ENCODE measurements around the gene FBXW12. TPM values are rescaled to one million over a fixed set of nuclear protein-coding genes. Genes with fewer than 3 reads are reported as not detected.
"Not testable (repeated sequence)": the region's sequence is repeated elsewhere in the genome, so short reads cannot be mapped to it uniquely, and the experiment has no call there.

The FBXW12 gene
- total and polyA plus RNA-seq, 2 experiments from 2014 or later = not detected

DNA sequence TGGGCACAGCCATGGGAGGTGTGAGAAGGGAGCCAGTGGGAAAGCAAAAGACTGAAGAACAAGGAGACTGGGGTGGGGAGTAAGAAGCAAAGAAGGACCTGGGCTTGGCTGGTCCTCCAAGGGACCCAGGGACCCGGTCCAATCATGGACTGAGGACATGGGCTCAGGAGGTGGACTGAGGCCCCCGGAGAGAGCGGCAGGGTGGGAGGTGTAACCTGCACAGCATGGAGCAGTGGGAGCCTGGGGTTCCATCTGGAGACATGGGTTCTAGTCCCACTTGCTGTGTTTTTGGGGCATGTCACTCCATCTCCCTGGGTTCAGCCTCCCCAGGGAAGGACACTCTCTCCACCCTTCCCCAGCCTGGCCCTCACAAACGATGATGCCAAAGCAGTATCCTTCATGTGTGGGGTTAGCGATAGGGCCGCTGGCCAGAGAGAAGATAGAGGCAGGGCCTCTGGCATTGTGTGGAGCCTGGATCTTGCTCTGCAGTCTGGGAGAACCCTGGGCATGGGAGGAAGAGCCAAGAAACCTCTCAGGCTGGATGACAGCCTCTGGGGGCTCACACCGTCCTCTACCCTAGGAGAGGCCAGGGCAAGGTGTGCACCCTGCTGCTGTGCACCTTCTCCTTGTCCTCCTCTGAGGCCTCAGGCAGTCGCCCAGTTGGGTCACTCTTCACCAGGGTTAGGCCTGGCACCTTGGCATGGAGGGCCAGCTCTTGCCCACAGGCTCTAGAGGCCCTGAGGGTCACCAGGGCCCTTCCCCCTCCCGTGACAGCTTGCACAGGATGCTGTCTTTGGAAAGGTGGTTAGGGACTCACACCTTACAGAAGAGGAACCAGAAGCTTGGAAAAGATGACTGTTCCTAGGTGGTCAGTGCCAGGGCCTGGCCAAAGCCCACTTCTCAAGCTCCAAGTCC, 26.0 kb downstream of the FBXW12 start:
- no peaks in the 10 kb centered on the region for H3K79me2 ChIP-seq (ENCODE audit: insufficient read depth)
- H3K36me3 ChIP-seq (ENCODE audit: low read depth) = no peaks in the 10 kb centered on the region
- peaks cover 12% of the 10 kb centered on the region for H3F3A ChIP-seq (ENCODE audit: insufficient read depth)
- 63 to 70% methylated on average over 9 of the region's 9 CpGs for WGBS, 2 experiments (ENCODE audit: low coverage in 1 of 2, low lambda C conversion rate in 2 of 2, missing lambda C conversion rate in 2 of 2)
- H3K9me2 ChIP-seq (ENCODE audit: insufficient read depth) = no peaks in the 10 kb centered on the region
- H3K27me3 ChIP-seq (replicated peaks; ENCODE audit: insufficient read depth) = peaks cover 10% of the 10 kb centered on the region
- no peak overlapping the region for H3K4me3 ChIP-seq
- no peak for DNase-seq
- no peak overlapping the region for H2AFZ ChIP-seq
- no peaks in the 10 kb centered on the region for H3K9me3 ChIP-seq (ENCODE audit: low read depth)
- TF ChIP-seq EZH2 (IDR thresholded peaks at IDR 0.05; ENCODE audit: insufficient read depth, poor library complexity, severe bottlenecking) (no peak), EZH2phosphoT487 (IDR thresholded peaks at IDR 0.05; ENCODE audit: insufficient read depth, low read depth) (no peak)
- no peak overlapping the region for H3K4me2 ChIP-seq (ENCODE audit: unreplicated experiment)
- no peak overlapping the region for H3K27ac ChIP-seq
- no peak overlapping the region for H3K9ac ChIP-seq
- peaks cover 12% of the 10 kb centered on the region for H3K4me1 ChIP-seq (ENCODE audit: insufficient read depth)
- in situ Hi-C loops (cut with MboI) = no loop called here
- H4K20me1 ChIP-seq (ENCODE audit: insufficient read depth) = no peaks in the 10 kb centered on the region

DNA sequence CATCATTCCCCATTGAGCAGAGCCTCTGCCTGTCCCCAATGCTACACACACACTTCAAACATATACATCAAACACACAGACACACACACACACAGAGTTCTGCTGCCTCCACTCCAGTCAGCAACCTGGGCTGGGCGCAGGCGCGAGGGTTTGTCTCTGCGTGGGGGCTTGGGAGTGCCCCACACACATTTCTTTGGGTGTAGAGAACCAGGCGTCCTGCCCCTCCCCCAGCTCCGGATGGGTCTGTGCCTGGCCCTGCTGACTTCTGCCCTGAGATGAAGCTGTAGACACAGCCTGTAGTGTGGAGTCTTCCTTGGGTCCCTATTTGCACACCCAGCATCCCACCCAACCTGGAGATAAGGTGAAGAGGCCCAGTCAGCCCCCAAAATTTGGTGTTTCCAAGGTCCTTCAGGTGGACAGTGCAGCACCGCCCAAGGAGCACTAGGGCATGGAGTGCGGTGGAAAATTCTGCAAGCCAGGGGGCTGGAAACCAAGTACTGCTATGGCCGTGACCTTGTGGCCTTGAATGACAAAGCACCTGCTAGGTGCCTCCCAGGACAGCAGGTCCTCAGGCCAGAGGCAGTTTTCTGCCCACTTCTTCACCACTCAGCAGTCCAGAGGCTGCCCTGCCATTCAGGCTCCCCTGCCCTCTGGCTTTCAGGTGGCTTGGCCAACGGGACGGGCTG, 26.8 kb downstream of the FBXW12 start:
- no peaks in the 10 kb centered on the region for H3K9me2 ChIP-seq (ENCODE audit: insufficient read depth)
- in situ Hi-C loops (cut with MboI) = no loop called here
- TF ChIP-seq EZH2phosphoT487 (IDR thresholded peaks at IDR 0.05; ENCODE audit: insufficient read depth, low read depth) (no peak), EZH2 (IDR thresholded peaks at IDR 0.05; ENCODE audit: insufficient read depth, poor library complexity, severe bottlenecking) (no peak)
- no peak for DNase-seq
- no peak overlapping the region for H3K4me2 ChIP-seq (ENCODE audit: unreplicated experiment)
- WGBS, 2 experiments (ENCODE audit: low coverage in 1 of 2, low lambda C conversion rate in 2 of 2, missing lambda C conversion rate in 2 of 2) = 45 to 52% methylated on average over 11 of the region's 11 CpGs
- no peaks in the 10 kb centered on the region for H3K79me2 ChIP-seq (ENCODE audit: insufficient read depth)
- no peaks in the 10 kb centered on the region for H4K20me1 ChIP-seq (ENCODE audit: insufficient read depth)
- H3K36me3 ChIP-seq (ENCODE audit: low read depth) = no peaks in the 10 kb centered on the region
- H3K4me3 ChIP-seq = no peak overlapping the region
- H3K27me3 ChIP-seq (replicated peaks; ENCODE audit: insufficient read depth) = peaks cover 10% of the 10 kb centered on the region
- H2AFZ ChIP-seq = no peak overlapping the region
- no peaks in the 10 kb centered on the region for H3K9me3 ChIP-seq (ENCODE audit: low read depth)
- H3F3A ChIP-seq (ENCODE audit: insufficient read depth) = peaks cover 12% of the 10 kb centered on the region
- no peak overlapping the region for H3K9ac ChIP-seq
- no peak overlapping the region for H3K27ac ChIP-seq
- peaks cover 12% of the 10 kb centered on the region for H3K4me1 ChIP-seq (ENCODE audit: insufficient read depth)

DNA sequence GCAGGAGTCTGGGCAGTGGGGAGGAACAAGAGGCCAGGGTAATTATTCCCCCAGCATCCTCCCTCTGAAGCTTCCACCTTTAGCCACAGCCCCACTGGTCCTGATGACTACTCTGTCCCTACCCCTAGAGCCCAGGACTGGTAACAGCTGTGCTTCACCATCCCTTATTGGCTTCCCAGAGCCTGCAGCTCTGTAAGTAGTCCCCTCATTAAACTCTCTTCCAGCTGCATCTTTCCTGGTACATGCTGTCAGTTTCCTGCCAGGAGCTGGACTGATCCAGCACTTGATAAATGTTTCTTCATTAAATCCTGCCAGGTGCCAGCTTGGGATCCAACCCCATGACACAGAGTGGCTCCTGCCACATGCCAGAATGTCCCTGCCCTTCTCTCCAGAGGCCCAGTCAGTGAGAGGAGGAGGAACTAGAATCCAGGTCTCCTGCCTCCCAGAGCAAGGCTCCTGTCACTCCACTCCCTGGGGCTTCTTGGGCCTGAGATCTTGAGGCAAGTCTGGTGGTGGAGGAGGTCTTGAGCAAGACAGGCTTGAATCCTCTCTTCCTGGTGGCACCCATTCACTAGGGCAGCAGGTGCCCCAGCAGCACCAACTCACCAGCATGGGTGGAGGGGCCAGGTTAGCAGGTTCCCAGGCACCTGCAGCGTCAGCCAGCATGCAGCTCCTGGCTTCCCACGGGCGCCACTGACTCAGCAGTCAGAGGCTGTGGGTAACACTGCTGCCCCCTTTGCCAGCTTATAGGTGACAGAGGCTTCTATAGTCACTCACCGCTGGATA, 27.6 kb downstream of the FBXW12 start:
- Histone ChIP-seq H3K27ac (no peak overlapping the region), H3K9ac (no peak overlapping the region), H4K20me1 (ENCODE audit: insufficient read depth) (no peaks in the 10 kb centered on the region), H3K4me2 (ENCODE audit: unreplicated experiment) (no peak overlapping the region), H3F3A (ENCODE audit: insufficient read depth) (peaks cover 12% of the 10 kb centered on the region), H3K9me2 (ENCODE audit: insufficient read depth) (no peaks in the 10 kb centered on the region), H3K36me3 (ENCODE audit: low read depth) (no peaks in the 10 kb centered on the region), H3K79me2 (ENCODE audit: insufficient read depth) (no peaks in the 10 kb centered on the region), H3K4me3 (no peak overlapping the region), H3K4me1 (ENCODE audit: insufficient read depth) (peaks cover 12% of the 10 kb centered on the region), H2AFZ (no peak overlapping the region), H3K27me3 (replicated peaks; ENCODE audit: insufficient read depth) (peaks cover 10% of the 10 kb centered on the region), H3K9me3 (ENCODE audit: low read depth) (no peaks in the 10 kb centered on the region)
- WGBS, 2 experiments (ENCODE audit: low coverage in 1 of 2, low lambda C conversion rate in 2 of 2, missing lambda C conversion rate in 2 of 2) = 55 to 61% methylated on average over 4 of the region's 4 CpGs
- TF ChIP-seq EZH2 (IDR thresholded peaks at IDR 0.05; ENCODE audit: insufficient read depth, poor library complexity, severe bottlenecking) = no peak
- TF ChIP-seq EZH2phosphoT487 (IDR thresholded peaks at IDR 0.05; ENCODE audit: insufficient read depth, low read depth) = no peak
- no peak for DNase-seq
- in situ Hi-C loops (cut with MboI) = no loop called here

DNA sequence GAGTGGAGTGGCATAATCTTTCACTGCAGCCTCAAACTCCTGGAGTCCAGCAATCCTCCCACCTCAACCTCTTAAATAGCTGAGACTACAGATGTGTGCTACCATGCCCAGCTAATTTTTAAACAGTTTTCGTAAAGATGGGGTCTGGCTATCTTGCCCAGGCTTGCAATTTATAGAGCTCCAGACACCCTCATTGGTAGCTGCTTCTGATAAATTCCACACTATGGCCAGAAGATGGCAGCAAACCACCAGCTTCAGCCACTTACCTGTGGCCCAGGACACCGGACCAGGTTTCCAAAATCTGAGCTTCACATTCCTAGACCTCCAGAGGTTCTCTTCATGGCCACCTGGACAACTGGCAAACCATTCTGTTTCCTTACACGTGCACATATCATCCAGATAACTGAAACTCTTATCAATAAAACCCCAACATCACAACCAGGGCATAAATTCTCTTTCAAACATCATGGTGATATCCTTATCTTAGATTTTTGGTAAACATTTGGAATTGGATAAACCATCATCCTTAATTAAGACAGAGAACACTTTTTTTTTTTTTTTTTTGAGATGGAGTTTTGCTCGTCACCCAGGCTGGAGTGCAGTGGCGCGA, 28.9 kb downstream of the FBXW12 start:
- Histone ChIP-seq H3F3A (ENCODE audit: insufficient read depth) (peaks cover 12% of the 10 kb centered on the region), H3K9ac (no peak overlapping the region), H3K9me3 (ENCODE audit: low read depth) (no peaks in the 10 kb centered on the region), H3K36me3 (ENCODE audit: low read depth) (no peaks in the 10 kb centered on the region), H3K27ac (no peak overlapping the region), H2AFZ (no peak overlapping the region), H3K27me3 (replicated peaks; ENCODE audit: insufficient read depth) (peaks cover 3% of the 10 kb centered on the region), H4K20me1 (ENCODE audit: insufficient read depth) (no peaks in the 10 kb centered on the region), H3K4me2 (ENCODE audit: unreplicated experiment) (no peak overlapping the region), H3K4me3 (no peak overlapping the region), H3K9me2 (ENCODE audit: insufficient read depth) (no peaks in the 10 kb centered on the region), H3K79me2 (ENCODE audit: insufficient read depth) (no peaks in the 10 kb centered on the region), H3K4me1 (ENCODE audit: insufficient read depth) (peaks cover 12% of the 10 kb centered on the region)
- TF ChIP-seq EZH2phosphoT487 (IDR thresholded peaks at IDR 0.05; ENCODE audit: insufficient read depth, low read depth) = no peak
- no peak for TF ChIP-seq EZH2 (IDR thresholded peaks at IDR 0.05; ENCODE audit: insufficient read depth, poor library complexity, severe bottlenecking)
- in situ Hi-C loops (cut with MboI) = no loop called here
- DNase-seq = peak; percentile 60
- WGBS, 2 experiments (ENCODE audit: low coverage in 1 of 2, low lambda C conversion rate in 2 of 2, missing lambda C conversion rate in 2 of 2) = 59 to 61% methylated on average over 6 of the region's 6 CpGs

DNA sequence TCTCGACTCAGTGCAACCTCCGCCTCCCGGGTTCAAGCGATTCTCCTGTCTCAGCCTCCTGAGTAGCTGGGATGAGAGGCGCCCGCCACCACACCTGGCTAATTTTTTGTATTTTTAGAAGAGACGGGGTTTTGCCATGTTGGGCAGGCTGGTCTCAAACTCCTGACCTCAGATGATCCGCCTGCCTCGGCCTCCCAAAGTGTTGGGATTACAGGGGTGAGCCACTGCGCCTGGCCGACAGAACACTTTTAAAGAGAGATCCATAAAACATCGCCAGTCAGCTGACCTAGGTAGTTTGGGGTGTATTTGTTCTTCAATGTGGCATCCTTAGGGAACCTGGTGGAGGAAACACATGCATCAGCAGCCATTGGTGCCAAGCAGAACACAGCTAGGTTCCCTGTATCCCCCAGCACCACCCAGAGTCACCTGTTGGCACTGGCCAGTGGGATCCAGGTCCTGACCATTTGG, 29.4 kb downstream of the FBXW12 start:
- H3K27me3 ChIP-seq (replicated peaks; ENCODE audit: insufficient read depth); H3K36me3 ChIP-seq (ENCODE audit: low read depth); H3K9me3 ChIP-seq (ENCODE audit: low read depth); H2AFZ ChIP-seq; H3K79me2 ChIP-seq (ENCODE audit: insufficient read depth); DNase-seq; in situ Hi-C loops (cut with MboI); H4K20me1 ChIP-seq (ENCODE audit: insufficient read depth); H3K9me2 ChIP-seq (ENCODE audit: insufficient read depth): not testable (repeated sequence)
- 74 to 76% methylated on average over 12 of the region's 12 CpGs for WGBS, 2 experiments (ENCODE audit: low coverage in 1 of 2, low lambda C conversion rate in 2 of 2, missing lambda C conversion rate in 2 of 2)
- H3F3A ChIP-seq (ENCODE audit: insufficient read depth) = peaks cover 12% of the 10 kb centered on the region
- peak overlapping the region; percentile 53; the same call in 1 of the 2 replicates for H3K27ac ChIP-seq
- H3K4me1 ChIP-seq (ENCODE audit: insufficient read depth) = peaks cover 12% of the 10 kb centered on the region
- H3K4me3 ChIP-seq = 0 out of 2 replicates have a peak overlapping the region, but pooled peaks have one; percentile 12
- H3K4me2 ChIP-seq (ENCODE audit: unreplicated experiment) = peak overlapping the region; percentile 87
- H3K9ac ChIP-seq = peak overlapping the region; percentile 21; the same call in 1 of the 2 replicates
